ENCODE results near the gene DOHH. TPM values are rescaled to one million over a fixed set of nuclear protein-coding genes. Genes with fewer than 3 reads are reported as not detected.

The DOHH gene
- total RNA-seq, 1 donor from 2014 or later, result 14.5 TPM

GRCh38 chr19:3515891-3516422, 15.5 kb upstream of the DOHH start:
- DNase-seq (ENCODE audit: low read depth), result peak; percentile 54
- FAIRE-seq, result no peak
- H3K27ac ChIP-seq (ENCODE audit: low read depth, low read length), result no peak overlapping the region
- peaks cover 100% of the 10 kb centered on the region for H4K20me1 ChIP-seq (ENCODE audit: insufficient read depth, low read length)
- Mint-ChIP-seq H3K27ac (ENCODE audit: unreplicated experiment) (no peak overlapping the region), H3K4me1 (ENCODE audit: low read depth, unreplicated experiment) (peaks cover 13% of the 10 kb centered on the region), H3K4me3 (ENCODE audit: unreplicated experiment) (no peak overlapping the region), H3K36me3 (ENCODE audit: low read depth, unreplicated experiment) (peaks cover 3% of the 10 kb centered on the region), H3K27me3 (ENCODE audit: low read depth, unreplicated experiment) (no peaks in the 10 kb centered on the region), H3K9me3 (ENCODE audit: unreplicated experiment) (no peaks in the 10 kb centered on the region)
- no peak overlapping the region for H3K9ac ChIP-seq (ENCODE audit: low read length)
- H3K4me1 ChIP-seq (ENCODE audit: insufficient read depth, low read length), result peaks cover 12% of the 10 kb centered on the region
- no peak overlapping the region for H3K4me2 ChIP-seq (ENCODE audit: low read length)
- H3K27me3 ChIP-seq (ENCODE audit: insufficient read depth, low read length), result no peaks in the 10 kb centered on the region
- H3K79me2 ChIP-seq (ENCODE audit: insufficient read depth, low read length), result peaks cover 100% of the 10 kb centered on the region
- no peaks in the 10 kb centered on the region for H3K9me3 ChIP-seq (ENCODE audit: insufficient read depth, low read depth, low read length)
- H3K4me3 ChIP-seq (ENCODE audit: insufficient read depth, low read depth, low read length), result no peak overlapping the region
- TF ChIP-seq CTCF (IDR thresholded peaks at IDR 0.05; ENCODE audit: insufficient read depth, low read depth, low read length) (no peak), EZH2 (IDR thresholded peaks at IDR 0.05; ENCODE audit: insufficient read depth, low read length) (no peak)
- H3K36me3 ChIP-seq (ENCODE audit: insufficient read depth, low read length), result peaks cover under 1% of the 10 kb centered on the region
- H2AFZ ChIP-seq (ENCODE audit: low read depth, low read length), result no peak overlapping the region

- no peaks in the 10 kb centered on the region for H3K9me3 Mint-ChIP-seq (ENCODE audit: unreplicated experiment)
- H3K27ac Mint-ChIP-seq (ENCODE audit: unreplicated experiment), result no peak overlapping the region
- Histone ChIP-seq H3K79me2 (ENCODE audit: insufficient read depth, low read length) (peaks cover 100% of the 10 kb centered on the region), H3K27ac (ENCODE audit: low read depth, low read length) (no peak overlapping the region), H2AFZ (ENCODE audit: low read depth, low read length) (no peak overlapping the region), H3K4me3 (ENCODE audit: insufficient read depth, low read depth, low read length) (no peak overlapping the region), H3K9ac (ENCODE audit: low read length) (peak overlapping the region; percentile 27), H3K36me3 (ENCODE audit: insufficient read depth, low read length) (no peaks in the 10 kb centered on the region), H4K20me1 (ENCODE audit: insufficient read depth, low read length) (peaks cover 100% of the 10 kb centered on the region), H3K27me3 (ENCODE audit: insufficient read depth, low read length) (no peaks in the 10 kb centered on the region), H3K9me3 (ENCODE audit: insufficient read depth, low read depth, low read length) (no peaks in the 10 kb centered on the region), H3K4me1 (ENCODE audit: insufficient read depth, low read length) (peaks cover 18% of the 10 kb centered on the region), H3K4me2 (ENCODE audit: low read length) (no peak overlapping the region)
- no peak overlapping the region for H3K4me3 Mint-ChIP-seq (ENCODE audit: unreplicated experiment)
- FAIRE-seq, result no peak
- H3K36me3 Mint-ChIP-seq (ENCODE audit: low read depth, unreplicated experiment), result peaks cover 1% of the 10 kb centered on the region
- no peak for DNase-seq (ENCODE audit: low read depth)
- TF ChIP-seq CTCF (IDR thresholded peaks at IDR 0.05; ENCODE audit: insufficient read depth, low read depth, low read length) (no peak), EZH2 (IDR thresholded peaks at IDR 0.05; ENCODE audit: insufficient read depth, low read length) (no peak)
- H3K27me3 Mint-ChIP-seq (ENCODE audit: low read depth, unreplicated experiment), result no peaks in the 10 kb centered on the region
- peaks cover 20% of the 10 kb centered on the region for H3K4me1 Mint-ChIP-seq (ENCODE audit: low read depth, unreplicated experiment)
Observed at GRCh38 chr19:3514930-3515329, 14.5 kb upstream of the DOHH start.
